ENCODE data around the gene CWC27.

CWC27 gene

DNA sequence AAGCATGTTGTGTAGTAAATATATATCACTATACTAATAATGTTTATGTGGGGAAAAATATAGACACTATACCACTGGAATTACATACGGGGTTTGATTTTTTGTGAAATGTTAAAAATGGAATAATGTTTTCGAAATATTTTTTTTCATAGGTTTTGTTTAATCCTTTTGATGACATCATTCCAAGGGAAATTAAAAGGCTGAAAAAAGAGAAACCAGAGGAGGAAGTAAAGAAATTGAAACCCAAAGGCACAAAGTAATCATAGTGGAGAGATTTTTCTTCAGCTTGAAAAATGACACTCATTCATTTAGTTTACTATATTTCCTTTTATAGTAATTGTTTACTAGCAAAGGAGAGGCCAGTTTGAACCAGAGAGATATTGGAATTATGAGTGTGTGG is 17.6 kb downstream of the CWC27 start:
- TF ChIP-seq ZNF664 (tag by site-specific recombination; IDR thresholded peaks at IDR 0.05) (no peak), ZNF776 (tag by site-specific recombination; IDR thresholded peaks at IDR 0.05; ENCODE audit: borderline replicate concordance) (no peak), ZNF239 (tag by site-specific recombination; IDR thresholded peaks at IDR 0.05) (no peak), ZBTB7A (tag by site-specific recombination; IDR thresholded peaks at IDR 0.05; ENCODE audit: low read depth) (no peak), ZNF169 (tag by site-specific recombination; IDR thresholded peaks at IDR 0.05) (no peak)
- TF ChIP-seq, protein P1, sequence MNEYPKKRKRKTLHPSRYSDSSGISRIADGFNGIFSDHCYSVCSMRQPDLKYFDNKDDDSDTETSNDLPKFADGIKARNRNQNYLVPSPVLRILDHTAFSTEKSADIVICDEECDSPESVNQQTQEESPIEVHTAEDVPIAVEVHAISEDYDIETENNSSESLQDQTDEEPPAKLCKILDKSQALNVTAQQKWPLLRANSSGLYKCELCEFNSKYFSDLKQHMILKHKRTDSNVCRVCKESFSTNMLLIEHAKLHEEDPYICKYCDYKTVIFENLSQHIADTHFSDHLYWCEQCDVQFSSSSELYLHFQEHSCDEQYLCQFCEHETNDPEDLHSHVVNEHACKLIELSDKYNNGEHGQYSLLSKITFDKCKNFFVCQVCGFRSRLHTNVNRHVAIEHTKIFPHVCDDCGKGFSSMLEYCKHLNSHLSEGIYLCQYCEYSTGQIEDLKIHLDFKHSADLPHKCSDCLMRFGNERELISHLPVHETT (tag by site-specific recombination; IDR thresholded peaks at IDR 0.05), result no peak
- TF ChIP-seq, protein P2, sequence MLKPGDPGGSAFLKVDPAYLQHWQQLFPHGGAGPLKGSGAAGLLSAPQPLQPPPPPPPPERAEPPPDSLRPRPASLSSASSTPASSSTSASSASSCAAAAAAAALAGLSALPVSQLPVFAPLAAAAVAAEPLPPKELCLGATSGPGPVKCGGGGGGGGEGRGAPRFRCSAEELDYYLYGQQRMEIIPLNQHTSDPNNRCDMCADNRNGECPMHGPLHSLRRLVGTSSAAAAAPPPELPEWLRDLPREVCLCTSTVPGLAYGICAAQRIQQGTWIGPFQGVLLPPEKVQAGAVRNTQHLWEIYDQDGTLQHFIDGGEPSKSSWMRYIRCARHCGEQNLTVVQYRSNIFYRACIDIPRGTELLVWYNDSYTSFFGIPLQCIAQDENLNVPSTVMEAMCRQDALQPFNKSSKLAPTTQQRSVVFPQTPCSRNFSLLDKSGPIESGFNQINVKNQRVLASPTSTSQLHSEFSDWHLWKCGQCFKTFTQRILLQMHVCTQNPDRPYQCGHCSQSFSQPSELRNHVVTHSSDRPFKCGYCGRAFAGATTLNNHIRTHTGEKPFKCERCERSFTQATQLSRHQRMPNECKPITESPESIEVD (tag by site-specific recombination; IDR thresholded peaks at IDR 0.05), result no peak
- POLR2A ChIA-PET, result no interaction called here
- CTCF ChIA-PET, result interaction anchor here (1.2 to 4.6 kb wide), 4 partner anchors 147 to 557 kb away, joined by 5 to 23 read pairs (median 11); no protein-coding TSS in a partner anchor

GRCh38 chr5:64788156-64788555 is 19.4 kb downstream of the CWC27 start:
- Histone ChIP-seq H3K4me1 (ENCODE audit: control insufficient read depth, insufficient read depth, low read length) (peaks cover 3% of the 10 kb centered on the region), H3K36me3 (ENCODE audit: control insufficient read depth in 2 of 2, insufficient read depth in 1 of 2, low read length in 2 of 2) (peaks cover 0 to 9% of the 10 kb centered on the region in 2 experiments; a peak in 1 of 3 replicates), H3K9me3 (ENCODE audit: control insufficient read depth, insufficient read depth, low read depth, low read length) (no peaks in the 10 kb centered on the region), H3K4me3 (ENCODE audit: low read depth, low read length) (no peak overlapping the region), H3K27ac (ENCODE audit: extremely low read depth, low read depth, low read length) (no peak overlapping the region)
- ChIA-PET POLR2A (no interaction called here), CTCF (interaction anchor here (1.0 to 3.0 kb wide), 3 partner anchors 9 to 153 kb away, joined by 3 to 13 read pairs (median 4); no protein-coding TSS in a partner anchor)
- TF ChIP-seq ZNF558 (tag by site-specific recombination; IDR thresholded peaks at IDR 0.05) (no peak), KLF8 (tag by site-specific recombination; IDR thresholded peaks at IDR 0.05) (no peak), MZF1 (tag by site-specific recombination; IDR thresholded peaks at IDR 0.05; ENCODE audit: borderline replicate concordance) (no peak), ZNF138 (tag by site-specific recombination; IDR thresholded peaks at IDR 0.05; ENCODE audit: borderline replicate concordance) (no peak), ZNF121 (tag by site-specific recombination; IDR thresholded peaks at IDR 0.05) (no peak), GLI2 (tag by site-specific recombination; IDR thresholded peaks at IDR 0.05; ENCODE audit: borderline replicate concordance, low read depth) (no peak), ZNF596 (tag by site-specific recombination; IDR thresholded peaks at IDR 0.05) (no peak), ZEB2 (tag by site-specific recombination; IDR thresholded peaks at IDR 0.05) (no peak), ZNF202 (tag by site-specific recombination; IDR thresholded peaks at IDR 0.05; ENCODE audit: borderline replicate concordance) (no peak), ZBTB20 (tag by site-specific recombination; IDR thresholded peaks at IDR 0.05) (no peak), ZNF146 (tag by site-specific recombination; IDR thresholded peaks at IDR 0.05) (no peak), SP3 (tag by site-specific recombination; IDR thresholded peaks at IDR 0.05) (no peak), TCF7L2 (IDR thresholded peaks at IDR 0.05; ENCODE audit: borderline replicate concordance, low read depth, low read length) (no peak), ZNF239 (tag by site-specific recombination; IDR thresholded peaks at IDR 0.05) (no peak)
- TF ChIP-seq, protein P1 (tag by site-specific recombination; IDR thresholded peaks at IDR 0.05), result no peak
- TF ChIP-seq, protein P3, sequence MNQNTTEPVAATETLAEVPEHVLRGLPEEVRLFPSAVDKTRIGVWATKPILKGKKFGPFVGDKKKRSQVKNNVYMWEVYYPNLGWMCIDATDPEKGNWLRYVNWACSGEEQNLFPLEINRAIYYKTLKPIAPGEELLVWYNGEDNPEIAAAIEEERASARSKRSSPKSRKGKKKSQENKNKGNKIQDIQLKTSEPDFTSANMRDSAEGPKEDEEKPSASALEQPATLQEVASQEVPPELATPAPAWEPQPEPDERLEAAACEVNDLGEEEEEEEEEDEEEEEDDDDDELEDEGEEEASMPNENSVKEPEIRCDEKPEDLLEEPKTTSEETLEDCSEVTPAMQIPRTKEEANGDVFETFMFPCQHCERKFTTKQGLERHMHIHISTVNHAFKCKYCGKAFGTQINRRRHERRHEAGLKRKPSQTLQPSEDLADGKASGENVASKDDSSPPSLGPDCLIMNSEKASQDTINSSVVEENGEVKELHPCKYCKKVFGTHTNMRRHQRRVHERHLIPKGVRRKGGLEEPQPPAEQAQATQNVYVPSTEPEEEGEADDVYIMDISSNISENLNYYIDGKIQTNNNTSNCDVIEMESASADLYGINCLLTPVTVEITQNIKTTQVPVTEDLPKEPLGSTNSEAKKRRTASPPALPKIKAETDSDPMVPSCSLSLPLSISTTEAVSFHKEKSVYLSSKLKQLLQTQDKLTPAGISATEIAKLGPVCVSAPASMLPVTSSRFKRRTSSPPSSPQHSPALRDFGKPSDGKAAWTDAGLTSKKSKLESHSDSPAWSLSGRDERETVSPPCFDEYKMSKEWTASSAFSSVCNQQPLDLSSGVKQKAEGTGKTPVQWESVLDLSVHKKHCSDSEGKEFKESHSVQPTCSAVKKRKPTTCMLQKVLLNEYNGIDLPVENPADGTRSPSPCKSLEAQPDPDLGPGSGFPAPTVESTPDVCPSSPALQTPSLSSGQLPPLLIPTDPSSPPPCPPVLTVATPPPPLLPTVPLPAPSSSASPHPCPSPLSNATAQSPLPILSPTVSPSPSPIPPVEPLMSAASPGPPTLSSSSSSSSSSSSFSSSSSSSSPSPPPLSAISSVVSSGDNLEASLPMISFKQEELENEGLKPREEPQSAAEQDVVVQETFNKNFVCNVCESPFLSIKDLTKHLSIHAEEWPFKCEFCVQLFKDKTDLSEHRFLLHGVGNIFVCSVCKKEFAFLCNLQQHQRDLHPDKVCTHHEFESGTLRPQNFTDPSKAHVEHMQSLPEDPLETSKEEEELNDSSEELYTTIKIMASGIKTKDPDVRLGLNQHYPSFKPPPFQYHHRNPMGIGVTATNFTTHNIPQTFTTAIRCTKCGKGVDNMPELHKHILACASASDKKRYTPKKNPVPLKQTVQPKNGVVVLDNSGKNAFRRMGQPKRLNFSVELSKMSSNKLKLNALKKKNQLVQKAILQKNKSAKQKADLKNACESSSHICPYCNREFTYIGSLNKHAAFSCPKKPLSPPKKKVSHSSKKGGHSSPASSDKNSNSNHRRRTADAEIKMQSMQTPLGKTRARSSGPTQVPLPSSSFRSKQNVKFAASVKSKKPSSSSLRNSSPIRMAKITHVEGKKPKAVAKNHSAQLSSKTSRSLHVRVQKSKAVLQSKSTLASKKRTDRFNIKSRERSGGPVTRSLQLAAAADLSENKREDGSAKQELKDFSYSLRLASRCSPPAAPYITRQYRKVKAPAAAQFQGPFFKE (tag by site-specific recombination; IDR thresholded peaks at IDR 0.05; ENCODE audit: borderline replicate concordance), result no peak
- TF ChIP-seq, protein P4, sequence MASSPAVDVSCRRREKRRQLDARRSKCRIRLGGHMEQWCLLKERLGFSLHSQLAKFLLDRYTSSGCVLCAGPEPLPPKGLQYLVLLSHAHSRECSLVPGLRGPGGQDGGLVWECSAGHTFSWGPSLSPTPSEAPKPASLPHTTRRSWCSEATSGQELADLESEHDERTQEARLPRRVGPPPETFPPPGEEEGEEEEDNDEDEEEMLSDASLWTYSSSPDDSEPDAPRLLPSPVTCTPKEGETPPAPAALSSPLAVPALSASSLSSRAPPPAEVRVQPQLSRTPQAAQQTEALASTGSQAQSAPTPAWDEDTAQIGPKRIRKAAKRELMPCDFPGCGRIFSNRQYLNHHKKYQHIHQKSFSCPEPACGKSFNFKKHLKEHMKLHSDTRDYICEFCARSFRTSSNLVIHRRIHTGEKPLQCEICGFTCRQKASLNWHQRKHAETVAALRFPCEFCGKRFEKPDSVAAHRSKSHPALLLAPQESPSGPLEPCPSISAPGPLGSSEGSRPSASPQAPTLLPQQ (tag by site-specific recombination; IDR thresholded peaks at IDR 0.05), result no peak

More for the DNA sequence above, 17.6 kb downstream of the CWC27 start:
- H3K9me3 ChIP-seq (ENCODE audit: control insufficient read depth, insufficient read depth, low read depth, low read length), result no peaks in the 10 kb centered on the region
- no peaks in the 10 kb centered on the region for H3K4me1 ChIP-seq (ENCODE audit: control insufficient read depth, insufficient read depth, low read length)
- no peak overlapping the region for H3K4me3 ChIP-seq (ENCODE audit: low read depth, low read length)
- peaks cover 0 to 9% of the 10 kb centered on the region in 2 experiments; a peak in 1 of 3 replicates for H3K36me3 ChIP-seq (ENCODE audit: control insufficient read depth in 2 of 2, insufficient read depth in 1 of 2, low read length in 2 of 2)
- no peak overlapping the region for H3K27ac ChIP-seq (ENCODE audit: extremely low read depth, low read depth, low read length)
